HEK293T (cell line): Measurements from ENCODE around the gene ZNF746.
A peak's percentile ranks its signal among the peaks of the same experiment; 100 is the strongest.

Source experiments
- CTCF ChIA-PET: fragments of 350-600 bp; formaldehyde crosslinking; extraction: SDS; loops from one replicate; lab custom pipeline; 2021; ENCODE audit warnings: antibody characterized with exemption, inconsistent platforms; lab: Yijun Ruan, JAX
- POLR2A ChIA-PET: fragments of 350-600 bp; formaldehyde crosslinking; extraction: SDS; loops from one replicate; lab custom pipeline; 2020; ENCODE audit warnings: antibody characterized with exemption, inconsistent platforms; lab: Yijun Ruan, JAX
- DNase-seq: peaks from one replicate; pipeline ENCODE4 v3.0.0; 2012; ENCODE audit warnings: mixed read lengths; ENCODE audit errors: extremely low spot score
- ARNT ChIP-seq: fragments of 450-650 bp; IDR thresholded peaks from 2 replicates; pipeline ENCODE4 v1.6.1; 2017; ENCODE audit warnings: mild to moderate bottlenecking
- BHLHE40 ChIP-seq: fragments of 450-650 bp; IDR thresholded peaks from 2 replicates; pipeline ENCODE4 v1.6.1; 2016; ENCODE audit warnings: mild to moderate bottlenecking, moderate library complexity, borderline replicate concordance
- CTBP1 ChIP-seq: fragments of 450-650 bp; IDR thresholded peaks from 2 replicates; pipeline ENCODE4 v1.6.1; 2016; ENCODE audit warnings: borderline replicate concordance
- ELF4 ChIP-seq: fragments of 450-650 bp; IDR thresholded peaks from 2 replicates; pipeline ENCODE4 v1.6.1; 2017; ENCODE audit warnings: antibody characterized with exemption
- FOXA1 ChIP-seq: fragments of 450-650 bp; IDR thresholded peaks from 2 replicates; pipeline ENCODE4 v1.6.1; 2016; ENCODE audit warnings: mild to moderate bottlenecking
- FOXK2 ChIP-seq: fragments of 450-650 bp; IDR thresholded peaks from 2 replicates; pipeline ENCODE4 v1.6.1; 2016; ENCODE audit warnings: mild to moderate bottlenecking
- FOXM1 ChIP-seq: fragments of 450-650 bp; IDR thresholded peaks from 2 replicates; pipeline ENCODE4 v1.6.1; 2017; ENCODE audit warnings: mild to moderate bottlenecking, borderline replicate concordance
- HDGF ChIP-seq: fragments of 450-650 bp; IDR thresholded peaks from 2 replicates; pipeline ENCODE4 v1.6.1; 2017; ENCODE audit warnings: antibody characterized with exemption, borderline replicate concordance
- L3MBTL2 ChIP-seq: fragments of 450-650 bp; conservative IDR thresholded peaks from 2 replicates; pipeline ENCODE4 v1.6.1; 2016; ENCODE audit warnings: mild to moderate bottlenecking
- LEF1 ChIP-seq: fragments of 450-650 bp; IDR thresholded peaks from 2 replicates; pipeline ENCODE4 v1.6.1; 2017; ENCODE audit warnings: mild to moderate bottlenecking, borderline replicate concordance
- NFRKB ChIP-seq: fragments of 450-650 bp; IDR thresholded peaks from 2 replicates; pipeline ENCODE4 v1.6.1; 2016; ENCODE audit warnings: mild to moderate bottlenecking, moderate library complexity
- PKNOX1 ChIP-seq: fragments of 450-650 bp; IDR thresholded peaks from 2 replicates; pipeline ENCODE4 v1.6.1; 2016
- SP1 ChIP-seq: fragments of 450-650 bp; IDR thresholded peaks from 2 replicates; pipeline ENCODE4 v1.6.1; 2017
- SUZ12 ChIP-seq: fragments of 450-650 bp; IDR thresholded peaks from 2 replicates; pipeline ENCODE4 v1.6.1; 2016; ENCODE audit warnings: mild to moderate bottlenecking
- TARDBP ChIP-seq: fragments of 450-650 bp; IDR thresholded peaks from 2 replicates; pipeline ENCODE4 v1.6.1; 2016
- ZNF384 ChIP-seq: fragments of 450-650 bp; IDR thresholded peaks from 2 replicates; pipeline ENCODE4 v1.6.1; 2016

The ZNF746 gene

GRCh38 chr7:149462101-149462520 lies 35.5 kb downstream of the ZNF746 start:
- ChIA-PET CTCF (no interaction called here), POLR2A (interaction anchor here (2.0 kb wide), 1 partner anchor 163 kb away, joined by 11 read pairs; no protein-coding TSS in a partner anchor)
- no peak for DNase-seq
- TF ChIP-seq FOXK2 = no peak
- TF ChIP-seq TARDBP = no peak
- no peak for TF ChIP-seq SP1
- no peak for TF ChIP-seq NFRKB
- TF ChIP-seq LEF1 = no peak
- TF ChIP-seq FOXA1 = no peak
- no peak for TF ChIP-seq BHLHE40
- no peak for TF ChIP-seq ZNF384
- TF ChIP-seq L3MBTL2 = no peak
- TF ChIP-seq FOXM1 = no peak
- TF ChIP-seq PKNOX1 = no peak
- no peak for TF ChIP-seq ELF4
- no peak for TF ChIP-seq CTBP1
- no peak for TF ChIP-seq HDGF
- TF ChIP-seq ARNT = no peak
- no peak for TF ChIP-seq SUZ12

GRCh38 chr7:149460493-149461277 lies 36.9 kb downstream of the ZNF746 start, which contains the start of gene ZNF777:
Gene ZNF777, minus strand, starts transcription at chr7:149461062. Its CDS starts 5,040 bp downstream, at chr7:149456022.
- DNase-seq = peak; percentile 93
- POLR2A ChIA-PET = interaction anchor here (0.6 to 2.0 kb wide), 16 partner anchors 8 to 199 kb away, joined by 3 to 14 read pairs (median 4); partner anchors contain the start of gene ZNF783
- CTCF ChIA-PET = interaction anchor here (0.5 to 1.5 kb wide), 4 partner anchors 9 to 151 kb away, joined by 3 to 4 read pairs (median 3); no protein-coding TSS in a partner anchor
- TF ChIP-seq FOXK2 (no peak), L3MBTL2 (peak; percentile 48)

GRCh38 chr7:149459540-149460452 lies 37.8 kb downstream of the ZNF746 start:
- TF ChIP-seq L3MBTL2 (no peak), LEF1 (no peak), SUZ12 (no peak), FOXM1 (no peak), FOXK2 (no peak), PKNOX1 (no peak), ELF4 (no peak), SP1 (no peak), CTBP1 (no peak), ARNT (no peak), TARDBP (no peak), HDGF (no peak), NFRKB (no peak)
- ChIA-PET CTCF (interaction anchor here (0.5 to 1.5 kb wide), 4 partner anchors 10 to 198 kb away, joined by 3 to 4 read pairs (median 3); partner anchors contain the start of gene ZNF783), POLR2A (interaction anchor here (0.6 to 2.0 kb wide), 16 partner anchors 9 to 198 kb away, joined by 3 to 14 read pairs (median 5); partner anchors contain the start of gene ZNF783)
- DNase-seq = peak; percentile 71

- TF ChIP-seq FOXK2 (no peak), SUZ12 (no peak), BHLHE40 (no peak), ELF4 (no peak), L3MBTL2 (no peak)
- ChIA-PET CTCF (interaction anchor here (0.9 kb wide), 1 partner anchor 197 kb away, joined by 3 read pairs; the partner anchor contains the start of gene ZNF783), POLR2A (interaction anchor here (1.5 to 1.9 kb wide), 3 partner anchors 9 to 174 kb away, joined by 3 to 6 read pairs (median 6); no protein-coding TSS in a partner anchor)
- no peak for DNase-seq
Observed at GRCh38 chr7:149459201-149459539, 38.4 kb downstream of the ZNF746 start.

GRCh38 chr7:149458235-149458634 lies 39.4 kb downstream of the ZNF746 start:
- ChIA-PET CTCF (interaction anchor here (0.5 kb wide), 1 partner anchor 9 kb away, joined by 3 read pairs; no protein-coding TSS in a partner anchor), POLR2A (interaction anchor here (1.2 to 1.8 kb wide), 2 partner anchors 38 to 99 kb away, joined by 3 to 6 read pairs; no protein-coding TSS in a partner anchor)
- no peak for TF ChIP-seq ELF4
- TF ChIP-seq FOXM1 = no peak
- TF ChIP-seq BHLHE40 = no peak
- TF ChIP-seq TARDBP = no peak
- TF ChIP-seq L3MBTL2 = no peak
- TF ChIP-seq LEF1 = no peak
- TF ChIP-seq ARNT = no peak
- no peak for TF ChIP-seq FOXK2
- no peak for TF ChIP-seq SUZ12
- TF ChIP-seq SP1 = no peak
- no peak for TF ChIP-seq CTBP1
- TF ChIP-seq FOXA1 = no peak
- no peak for TF ChIP-seq NFRKB
- no peak for TF ChIP-seq PKNOX1
- no peak for TF ChIP-seq ZNF384
- no peak for TF ChIP-seq HDGF
- DNase-seq = no peak
